ENCODE results near the gene POLD1.

POLD1 gene

DNA sequence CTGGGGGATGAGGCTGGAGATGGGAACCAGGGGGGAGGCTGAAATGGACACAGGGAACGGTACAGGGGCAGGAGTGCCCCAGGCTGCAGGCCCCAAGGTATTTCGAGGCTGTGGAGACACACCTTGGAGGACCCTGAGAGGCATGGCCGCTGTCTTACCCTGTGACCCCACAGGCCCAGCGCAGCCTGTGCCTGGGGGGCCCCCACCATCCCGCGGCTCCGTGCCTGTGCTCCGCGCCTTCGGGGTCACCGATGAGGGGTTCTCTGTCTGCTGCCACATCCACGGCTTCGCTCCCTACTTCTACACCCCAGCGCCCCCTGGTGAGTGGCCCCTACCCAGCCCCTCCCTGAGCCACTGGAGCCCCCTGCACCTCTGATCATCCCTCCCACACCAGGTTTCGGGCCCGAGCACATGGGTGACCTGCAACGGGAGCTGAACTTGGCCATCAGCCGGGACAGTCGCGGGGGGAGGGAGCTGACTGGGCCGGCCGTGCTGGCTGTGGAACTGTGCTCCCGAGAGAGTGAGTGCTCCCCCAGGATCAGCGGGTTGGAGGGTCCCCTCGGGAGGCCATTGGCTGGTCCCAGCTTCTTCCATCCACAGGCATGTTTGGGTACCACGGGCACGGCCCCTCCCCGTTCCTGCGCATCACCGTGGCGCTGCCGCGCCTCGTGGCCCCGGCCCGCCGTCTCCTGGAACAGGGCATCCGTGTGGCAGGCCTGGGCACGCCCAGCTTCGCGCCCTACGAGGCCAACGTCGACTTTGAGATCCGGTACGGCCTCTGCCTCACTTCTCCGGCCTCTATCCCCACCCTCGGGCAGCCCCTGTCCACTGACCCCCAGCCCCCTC, 17.7 kb downstream of the POLD1 start:
- Histone ChIP-seq H3K9me3 (ENCODE audit: severe bottlenecking) (no peaks in the 10 kb centered on the region), H3K4me3 (ENCODE audit: low read depth, low read length) (no peak overlapping the region), H3K27me3 (ENCODE audit: insufficient read depth, low read depth, severe bottlenecking) (no peaks in the 10 kb centered on the region), H3K27ac (no peak overlapping the region), H3K36me3 (peaks cover 57% of the 10 kb centered on the region)
- TF ChIP-seq CTCF (IDR thresholded peaks at IDR 0.05; ENCODE audit: low read depth, low read length), result no peak
- DNase-seq, result no peak

DNA sequence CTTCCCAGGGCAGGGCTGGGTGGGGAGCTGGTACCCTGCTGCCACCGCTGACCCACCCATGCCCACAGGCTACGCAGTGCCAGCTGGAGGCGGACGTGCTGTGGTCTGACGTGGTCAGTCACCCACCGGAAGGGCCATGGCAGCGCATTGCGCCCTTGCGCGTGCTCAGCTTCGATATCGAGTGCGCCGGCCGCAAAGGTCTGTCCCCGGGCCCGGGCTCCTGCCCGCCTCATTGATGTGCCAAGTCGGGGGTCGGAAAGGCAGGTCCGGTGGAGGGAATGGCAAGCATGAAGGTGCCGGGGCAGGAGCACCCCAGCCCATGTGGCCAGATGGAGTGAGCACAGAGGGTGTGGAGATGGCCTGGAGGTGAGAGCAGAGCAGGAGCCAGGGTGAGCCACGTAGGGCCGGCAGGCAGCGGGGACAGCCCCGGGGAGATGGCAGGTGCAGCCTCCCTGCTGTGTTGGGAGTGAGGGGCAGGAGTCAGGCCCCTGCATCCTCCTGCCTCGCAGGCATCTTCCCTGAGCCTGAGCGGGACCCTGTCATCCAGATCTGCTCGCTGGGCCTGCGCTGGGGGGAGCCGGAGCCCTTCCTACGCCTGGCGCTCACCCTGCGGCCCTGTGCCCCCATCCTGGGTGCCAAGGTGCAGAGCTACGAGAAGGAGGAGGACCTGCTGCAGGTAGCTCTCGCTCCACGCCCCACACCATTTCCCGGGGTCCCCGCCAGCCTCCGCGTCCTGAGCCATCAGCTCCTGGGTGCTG, 18.6 kb downstream of the POLD1 start:
- Histone ChIP-seq H3K36me3 (peaks cover 62% of the 10 kb centered on the region), H3K27me3 (ENCODE audit: insufficient read depth, low read depth, severe bottlenecking) (no peaks in the 10 kb centered on the region), H3K4me3 (ENCODE audit: low read depth, low read length) (no peak overlapping the region), H3K9me3 (ENCODE audit: severe bottlenecking) (no peaks in the 10 kb centered on the region), H3K27ac (no peak overlapping the region)
- no peak for DNase-seq
- TF ChIP-seq CTCF (IDR thresholded peaks at IDR 0.05; ENCODE audit: low read depth, low read length), result no peak

GRCh38 chr19:50406156-50406820, 22.1 kb downstream of the POLD1 start:
- no peak overlapping the region for H3K27ac ChIP-seq
- TF ChIP-seq CTCF (IDR thresholded peaks at IDR 0.05; ENCODE audit: low read depth, low read length), result no peak
- H3K9me3 ChIP-seq (ENCODE audit: severe bottlenecking), result no peaks in the 10 kb centered on the region
- DNase-seq, result no peak
- H3K4me3 ChIP-seq (ENCODE audit: low read depth, low read length), result no peak overlapping the region
- H3K27me3 ChIP-seq (ENCODE audit: insufficient read depth, low read depth, severe bottlenecking), result no peaks in the 10 kb centered on the region
- peaks cover 72% of the 10 kb centered on the region for H3K36me3 ChIP-seq

DNA sequence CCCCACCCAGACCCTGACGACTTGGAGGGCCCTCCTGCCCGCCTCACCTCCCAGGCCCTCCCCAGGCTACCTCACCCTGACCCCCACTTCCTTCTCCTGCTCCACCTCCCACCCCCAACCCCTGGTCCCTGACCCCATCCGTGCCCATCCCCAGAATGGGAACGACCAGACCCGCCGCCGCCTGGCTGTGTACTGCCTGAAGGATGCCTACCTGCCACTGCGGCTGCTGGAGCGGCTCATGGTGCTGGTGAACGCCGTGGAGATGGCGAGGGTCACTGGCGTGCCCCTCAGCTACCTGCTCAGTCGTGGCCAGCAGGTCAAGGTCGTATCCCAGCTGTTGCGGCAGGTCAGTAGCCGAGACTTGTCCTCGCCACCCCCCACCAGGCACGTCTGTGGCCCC, 22.7 kb downstream of the POLD1 start:
- no peaks in the 10 kb centered on the region for H3K9me3 ChIP-seq (ENCODE audit: severe bottlenecking)
- no peak for DNase-seq
- H3K36me3 ChIP-seq, result peaks cover 69% of the 10 kb centered on the region

DNA sequence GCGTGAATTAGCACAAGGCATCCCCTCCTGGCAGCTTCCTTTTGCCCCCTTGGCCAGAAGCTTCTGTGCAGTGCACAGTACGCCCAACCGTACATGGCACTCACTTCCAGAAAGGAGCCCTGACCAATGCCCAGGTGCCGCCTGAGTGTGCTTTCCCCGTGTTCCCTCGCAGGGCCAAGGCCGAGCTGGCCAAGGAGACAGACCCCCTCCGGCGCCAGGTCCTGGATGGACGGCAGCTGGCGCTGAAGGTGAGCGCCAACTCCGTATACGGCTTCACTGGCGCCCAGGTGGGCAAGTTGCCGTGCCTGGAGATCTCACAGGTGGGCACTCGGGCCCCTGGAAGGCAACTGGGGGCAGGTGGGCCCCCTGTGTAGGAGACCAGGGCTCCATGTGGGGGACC, 25.2 kb downstream of the POLD1 start:
- peaks cover 66% of the 10 kb centered on the region for H3K36me3 ChIP-seq
- no peak for TF ChIP-seq CTCF (IDR thresholded peaks at IDR 0.05; ENCODE audit: low read depth, low read length)
- H3K9me3 ChIP-seq (ENCODE audit: severe bottlenecking), result no peaks in the 10 kb centered on the region
- H3K27ac ChIP-seq, result no peak overlapping the region
- H3K4me3 ChIP-seq (ENCODE audit: low read depth, low read length), result no peak overlapping the region
- H3K27me3 ChIP-seq (ENCODE audit: insufficient read depth, low read depth, severe bottlenecking), result no peaks in the 10 kb centered on the region
- no peak for DNase-seq

More for the DNA sequence above, 22.7 kb downstream of the POLD1 start:
- Histone ChIP-seq H3K27ac (no peak overlapping the region), H3K27me3 (ENCODE audit: insufficient read depth, low read depth, severe bottlenecking) (no peaks in the 10 kb centered on the region), H3K4me3 (ENCODE audit: low read depth, low read length) (no peak overlapping the region)
- no peak for TF ChIP-seq CTCF (IDR thresholded peaks at IDR 0.05; ENCODE audit: low read depth, low read length)
